Right lobe of liver (tissue), 6 donors: Measurements from ENCODE around the gene DNAL4. TPM values are rescaled to one million over a fixed set of nuclear protein-coding genes. Genes with fewer than 3 reads are reported as not detected.

Experiments used
- ATAC-seq, 4 donors: fragments of 200-7000 bp; cut with Tn5 transposase; one replicate each; pipeline ENCODE4 v1.9.1; 2020; ENCODE audit warnings: mild to moderate bottlenecking in 4 of 4, moderate library complexity in 4 of 4
- DNase-seq, 3 donors: peaks; one replicate each; pipeline ENCODE4 v3.0.0-alpha.2; 2020
- H3K27ac ChIP-seq, 3 donors: fragments of 200-600 bp; one replicate each; pipeline ENCODE4 v1.8.0; 2022
- H3K27me3 ChIP-seq, 2 donors: fragments of 200-600 bp; one replicate each; pipeline ENCODE4 v1.8.0; 2022
- H3K36me3 ChIP-seq, 4 donors: fragments of 200-600 bp; sonication (generic) in 1 of 4; one replicate each; pipeline versions ENCODE4 v1.5.1 to v1.8.0; 2017 to 2022; ENCODE audit warnings: control low read depth in 1 of 4
- H3K4me1 ChIP-seq, 4 donors: fragments of 200-600 bp; sonication (generic) in 1 of 4; one replicate each; pipeline versions ENCODE4 v1.5.1 to v1.8.0; 2017 to 2022; ENCODE audit warnings: control low read depth in 1 of 4
- H3K4me3 ChIP-seq, 3 donors: fragments of 200-600 bp; one replicate each; pipeline ENCODE4 v1.8.0; 2022
- H3K9me3 ChIP-seq, 4 donors: fragments of 200-600 bp; sonication (generic) in 1 of 4; one replicate each; pipeline versions ENCODE4 v1.5.1 to v1.8.0; 2017 to 2022; ENCODE audit warnings: control low read depth in 1 of 4
- CTCF ChIP-seq, 4 donors: fragments of 200-600 bp in 3 of 4; fragments of 450-650 bp in 1 of 4; IDR thresholded peaks; one replicate each; pipeline versions ENCODE4 v1.5.1 to v1.8.0; 2016 to 2022; ENCODE audit warnings: antibody characterized with exemption in 4 of 4, mild to moderate bottlenecking in 2 of 4
- POLR2A ChIP-seq: fragments of 450-650 bp; IDR thresholded peaks from one replicate; pipeline ENCODE4 v1.6.1; 2017; ENCODE audit warnings: antibody characterized with exemption, mild to moderate bottlenecking
- WGBS: methylation state at CpG from one replicate; pipeline ENCODE4 v1.1.6; 2018; ENCODE audit warnings: low coverage, low lambda C conversion rate; ENCODE audit not compliant: insufficient coverage; ENCODE audit errors: missing lambda C conversion rate; 5-methylcytosine and 5-hydroxymethylcytosine counted together
- intact Hi-C, 2 donors: fragments of 100-400 bp; cut with DNase I; formaldehyde crosslinking; loops; one replicate each; pipeline versions ENCODE4 v1.11.2 to v1.14.1; 2022
- total RNA-seq, 6 experiments: library from RNA; depleted of rRNA in 2 of 6; stranded (reverse); fragments of >200 nt in 2 of 6; fragmentation: NEBNext Ultra II Directional in 3 of 6; extraction: Animal tissue kit (Norgen Biotek cat#: 25700) in 3 of 6; gene quantifications; one replicate each; pipeline versions ENCODE4 v1.1.0 to v1.2.4, GENCODE V29; 2016 to 2023
- donor health status: DM: no; HTN: yes; CAD: no.
- donor health status: DM: no; HTN: no; CAD: no.
- donor health status: DM: no; HTN: no; CAD: no.
- donor health status: DM: no; HTN: yes; CAD: no.
- donor health status: DM: no; HTN: yes; CAD: no.

DNAL4 gene
- total RNA-seq, 6 experiments from 2014 or later: 2.0 to 6.2 (median 5.1) TPM

- Histone ChIP-seq H3K27me3 (no peaks in the 10 kb centered on the region), H3K9me3 (no peaks in the 10 kb centered on the region), H3K36me3 (peaks cover 1 to 54% (median 26%) of the 10 kb centered on the region in 4 donors), H3K27ac (peak overlapping the region; percentile 69 to 96 (median 83)), H3K4me3 (no peak overlapping the region), H3K4me1 (peaks cover 0 to 56% (median 26%) of the 10 kb centered on the region in 4 donors)
- WGBS: 0% methylated on average over 1 of the region's 4 CpGs
- DNase-seq (peak in 2 of 3 donors; percentile 70 to 73), ATAC-seq (peak; percentile 49 to 53 (median 51))
- intact Hi-C loops: no loop called here
- TF ChIP-seq CTCF (IDR thresholded peaks at IDR 0.05): peak; percentile 58 to 66 (median 62)
- TF ChIP-seq POLR2A: no peak
These were observed 60.6 kb downstream of the DNAL4 start for GRCh38 chr22:38733329-38733723.

DNA sequence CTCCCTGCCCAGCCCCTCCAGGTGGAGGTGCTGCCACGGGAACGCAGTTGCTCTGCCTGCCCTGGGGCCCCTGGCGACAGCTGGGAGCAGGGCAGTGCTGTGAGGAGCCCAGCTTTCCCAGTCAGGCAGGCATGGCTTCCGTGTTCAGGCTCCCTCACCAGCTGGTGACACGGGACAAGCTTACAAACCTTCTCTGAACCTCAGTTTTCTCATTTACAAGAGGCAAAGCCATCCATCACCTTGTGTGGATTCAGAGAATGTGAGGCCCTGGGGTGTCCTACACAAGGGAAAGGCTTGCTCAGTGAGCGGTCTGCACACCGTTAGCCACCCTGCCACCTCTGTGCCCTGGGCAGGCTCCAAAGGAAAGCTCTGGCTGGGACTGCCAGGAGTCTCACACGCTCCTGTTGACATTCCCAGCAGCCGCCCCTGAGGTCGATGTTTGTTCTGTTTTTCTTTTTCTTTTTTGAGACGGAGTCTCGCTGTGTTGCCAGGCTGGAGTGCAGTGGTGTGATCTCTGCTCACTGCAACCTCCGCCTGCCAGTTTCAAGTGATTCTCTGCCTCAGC lies 61.6 kb downstream of the DNAL4 start:
- peak; percentile 72 to 89 (median 88) for DNase-seq
- Histone ChIP-seq H3K9me3 (no peaks in the 10 kb centered on the region), H3K4me3 (no peak overlapping the region), H3K4me1 (peaks cover 0 to 56% (median 26%) of the 10 kb centered on the region in 4 donors), H3K27ac (peak overlapping the region; percentile 69 to 96 (median 83)), H3K27me3 (no peaks in the 10 kb centered on the region), H3K36me3 (peaks cover 6 to 54% (median 26%) of the 10 kb centered on the region in 4 donors)
- peak; percentile 55 to 72 (median 68) for ATAC-seq
- intact Hi-C loops: no loop called here
- peak; percentile 30 for TF ChIP-seq POLR2A
- TF ChIP-seq CTCF (IDR thresholded peaks at IDR 0.05): peak in 1 of 4 donors; percentile 21
- 28% methylated on average over 10 of the region's 13 CpGs for WGBS

DNA sequence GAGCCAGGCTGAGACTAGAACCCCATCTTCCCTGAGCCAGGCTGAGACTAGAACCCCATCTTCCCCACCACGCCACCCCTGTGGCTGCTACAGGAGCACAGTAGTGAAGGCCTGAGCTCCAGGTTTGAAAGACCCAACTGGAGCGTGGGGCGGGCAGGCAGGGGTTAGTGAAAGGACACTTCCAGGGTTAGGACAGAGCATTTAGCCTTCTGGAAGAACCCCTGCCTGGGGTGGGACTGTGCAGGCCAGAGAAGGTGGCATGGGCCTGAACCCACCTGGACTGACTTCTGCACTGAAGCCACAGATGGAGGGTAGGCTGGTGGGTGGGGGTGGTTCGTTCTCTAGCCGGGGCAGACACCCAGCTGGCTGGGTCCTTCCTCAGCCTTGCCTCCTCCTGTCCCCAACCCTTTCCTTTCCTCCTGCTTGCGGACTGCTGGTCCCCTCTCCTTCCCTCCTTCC lies 62.2 kb downstream of the DNAL4 start:
- DNase-seq (peak in 1 of 3 donors; percentile 49), ATAC-seq (peak in 1 of 4 donors; percentile 0)
- no peaks in the 10 kb centered on the region for H3K9me3 ChIP-seq
- peaks cover 9 to 54% (median 27%) of the 10 kb centered on the region in 4 donors for H3K36me3 ChIP-seq
- H3K4me1 ChIP-seq: peaks cover 0 to 56% (median 26%) of the 10 kb centered on the region in 4 donors
- H3K4me3 ChIP-seq: no peak overlapping the region
- WGBS: no CpG with 5 or more reads among the region's 6 CpGs
- peak overlapping the region in 2 of 3 donors; percentile 83 to 96 for H3K27ac ChIP-seq
- H3K27me3 ChIP-seq: no peaks in the 10 kb centered on the region
- no peak for TF ChIP-seq POLR2A
- TF ChIP-seq CTCF (IDR thresholded peaks at IDR 0.05): no peak
- intact Hi-C loops: no loop called here

GRCh38 chr22:38730411-38730871 lies 63.5 kb downstream of the DNAL4 start:
- no peak for ATAC-seq
- intact Hi-C loops: no loop called here
- no peaks in the 10 kb centered on the region for H3K27me3 ChIP-seq
- no peak overlapping the region for H3K27ac ChIP-seq
- no peak for TF ChIP-seq CTCF (IDR thresholded peaks at IDR 0.05)
- TF ChIP-seq POLR2A: no peak
- no peak overlapping the region for H3K4me3 ChIP-seq
- H3K4me1 ChIP-seq: peaks cover 0 to 43% (median 19%) of the 10 kb centered on the region in 4 donors
- WGBS: 81% methylated on average over 4 of the region's 13 CpGs
- H3K9me3 ChIP-seq: no peaks in the 10 kb centered on the region
- peak in 1 of 3 donors; percentile 49 for DNase-seq
- peaks cover 9 to 54% (median 25%) of the 10 kb centered on the region in 4 donors for H3K36me3 ChIP-seq
